ENCODE results near the gene CCDC82.
A peak's percentile ranks its signal among the peaks of the same experiment; 100 is the strongest.

DNA sequence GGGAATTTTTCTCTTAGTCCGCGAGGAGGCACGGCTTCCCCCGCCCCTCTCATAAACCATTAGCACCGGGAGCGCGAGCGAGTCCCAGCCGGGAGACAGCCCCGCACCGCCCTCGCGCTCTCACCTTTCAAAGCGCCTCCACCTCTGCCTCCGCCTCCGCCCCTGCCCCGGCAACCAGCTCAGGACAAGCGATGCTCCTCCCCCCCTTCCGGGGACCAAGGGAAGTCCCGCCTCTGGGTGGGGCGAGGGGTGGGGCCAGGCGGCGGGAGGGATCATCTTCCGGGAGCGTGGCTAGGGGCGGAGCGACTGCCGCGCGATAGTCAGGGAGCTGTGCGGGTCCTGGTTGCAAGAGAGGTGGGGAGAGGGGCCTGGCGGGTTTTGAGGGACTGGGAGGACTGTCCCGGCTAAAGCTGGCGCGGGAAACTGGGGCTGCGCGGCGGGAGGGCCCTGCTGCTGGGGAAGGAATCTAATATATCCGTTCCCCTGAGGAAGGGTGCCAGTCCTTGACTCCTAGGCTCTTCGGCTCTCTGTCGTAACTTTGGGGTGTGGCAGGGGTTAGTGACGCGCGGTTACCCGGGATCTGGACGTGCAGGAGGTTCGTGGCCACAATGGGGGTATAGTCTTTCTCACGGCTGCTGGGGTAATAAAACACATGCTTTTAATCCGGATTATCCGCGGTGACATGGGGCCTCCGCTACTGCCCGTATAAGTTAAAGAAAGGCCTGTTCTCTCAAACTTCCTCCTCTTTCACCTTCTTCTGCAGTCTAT lies at the start of gene CCDC82, which contains the start of gene JRKL:
- TF ChIP-seq POLR2A (IDR thresholded peaks at IDR 0.05): peak in 2 of 4 donors; percentile 82 to 83
- TF ChIP-seq, protein P1, sequence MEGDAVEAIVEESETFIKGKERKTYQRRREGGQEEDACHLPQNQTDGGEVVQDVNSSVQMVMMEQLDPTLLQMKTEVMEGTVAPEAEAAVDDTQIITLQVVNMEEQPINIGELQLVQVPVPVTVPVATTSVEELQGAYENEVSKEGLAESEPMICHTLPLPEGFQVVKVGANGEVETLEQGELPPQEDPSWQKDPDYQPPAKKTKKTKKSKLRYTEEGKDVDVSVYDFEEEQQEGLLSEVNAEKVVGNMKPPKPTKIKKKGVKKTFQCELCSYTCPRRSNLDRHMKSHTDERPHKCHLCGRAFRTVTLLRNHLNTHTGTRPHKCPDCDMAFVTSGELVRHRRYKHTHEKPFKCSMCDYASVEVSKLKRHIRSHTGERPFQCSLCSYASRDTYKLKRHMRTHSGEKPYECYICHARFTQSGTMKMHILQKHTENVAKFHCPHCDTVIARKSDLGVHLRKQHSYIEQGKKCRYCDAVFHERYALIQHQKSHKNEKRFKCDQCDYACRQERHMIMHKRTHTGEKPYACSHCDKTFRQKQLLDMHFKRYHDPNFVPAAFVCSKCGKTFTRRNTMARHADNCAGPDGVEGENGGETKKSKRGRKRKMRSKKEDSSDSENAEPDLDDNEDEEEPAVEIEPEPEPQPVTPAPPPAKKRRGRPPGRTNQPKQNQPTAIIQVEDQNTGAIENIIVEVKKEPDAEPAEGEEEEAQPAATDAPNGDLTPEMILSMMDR (IDR thresholded peaks at IDR 0.05): peak in 2 of 7 experiments; percentile 3 to 26
- TF ChIP-seq POLR2AphosphoS5 (IDR thresholded peaks at IDR 0.05): peak; percentile 87 to 97 (median 93)
- no peak for TF ChIP-seq EP300 (IDR thresholded peaks at IDR 0.05)
